NCI-H1048 (cell line): ENCODE measurements around the gene C4orf33.
"Not testable (repeated sequence)": the region's sequence is repeated elsewhere in the genome, so short reads cannot be mapped to it uniquely, and the experiment has no call there.

Experiments
- DNase-seq: peaks from one replicate; lab custom pipeline; 2025; lab: John Stamatoyannopoulos, UW

Gene C4orf33, protein sequence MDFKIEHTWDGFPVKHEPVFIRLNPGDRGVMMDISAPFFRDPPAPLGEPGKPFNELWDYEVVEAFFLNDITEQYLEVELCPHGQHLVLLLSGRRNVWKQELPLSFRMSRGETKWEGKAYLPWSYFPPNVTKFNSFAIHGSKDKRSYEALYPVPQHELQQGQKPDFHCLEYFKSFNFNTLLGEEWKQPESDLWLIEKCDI

GRCh38 chr4:129095811-129096454 is at the start of gene C4orf33:
C4orf33 (plus strand) TSS chr4:129096152; CDS start chr4:129102611, 6,459 bp downstream.
- peak; percentile 54 for DNase-seq

DNA sequence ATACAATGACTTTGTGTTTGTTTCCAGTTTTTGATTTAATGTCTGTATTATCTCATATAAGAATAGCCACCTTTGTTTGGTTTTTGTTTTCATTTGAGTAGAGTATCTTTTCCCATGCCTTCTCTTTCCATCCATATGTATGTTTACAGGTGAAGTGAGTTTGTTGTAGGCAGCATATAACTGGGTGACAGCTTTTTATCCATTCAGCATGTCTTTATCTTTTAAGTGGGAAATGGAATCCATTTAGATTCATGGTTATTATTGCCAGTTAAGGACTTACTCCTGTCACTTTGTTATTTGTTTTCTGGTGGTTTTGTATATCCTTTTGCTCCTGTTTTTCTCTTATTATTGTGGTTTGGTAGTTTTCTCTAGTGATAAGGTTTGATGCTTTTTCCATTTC is 36.9 kb upstream of the C4orf33 start:
- DNase-seq = no peak

- no peak for DNase-seq
Observed at GRCh38 chr4:129062580-129062979, 33.4 kb upstream of the C4orf33 start.

GRCh38 chr4:129063640-129064039 is 32.3 kb upstream of the C4orf33 start:
- no peak for DNase-seq

DNA sequence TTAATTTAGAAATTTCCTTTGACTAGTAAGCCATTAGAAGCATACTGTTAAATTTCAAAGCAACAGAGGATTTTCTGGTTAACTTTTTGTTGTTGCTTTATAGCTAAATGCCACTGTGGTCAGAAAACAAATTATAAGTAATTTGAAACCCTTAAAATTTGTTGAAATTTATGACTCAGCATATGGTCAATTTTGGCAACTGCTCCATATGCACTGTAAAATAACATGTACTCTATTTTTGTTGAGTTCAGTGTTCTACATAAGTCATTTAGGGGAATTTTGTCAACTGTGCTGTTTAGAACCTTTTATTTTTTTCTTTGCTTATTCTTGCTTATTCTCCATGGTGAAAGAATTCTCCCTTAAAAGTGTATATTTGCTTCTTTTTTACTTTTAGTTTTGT is 31.2 kb upstream of the C4orf33 start:
- DNase-seq = no peak

DNA sequence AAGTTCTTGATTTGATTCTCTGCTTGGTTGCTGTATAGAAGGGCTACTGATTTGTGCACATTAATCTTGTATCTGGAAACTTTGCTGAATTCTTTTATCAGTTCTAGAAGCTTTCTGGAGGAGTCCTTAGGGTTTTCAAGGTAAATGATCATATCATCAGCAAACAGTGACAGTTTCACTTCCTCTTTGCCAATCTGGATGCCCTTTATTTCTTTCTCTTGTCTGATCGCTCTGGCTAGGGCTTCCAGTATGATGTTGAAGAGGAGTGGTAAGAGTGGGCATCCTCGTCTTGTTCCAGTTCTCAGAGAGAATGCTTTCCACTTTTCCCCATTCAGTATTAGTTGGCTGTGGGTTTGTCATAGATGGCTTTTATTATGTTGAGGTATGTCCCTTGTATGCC is 26.4 kb upstream of the C4orf33 start:
- not testable (repeated sequence) for DNase-seq

GRCh38 chr4:129077326-129077725 is 18.6 kb upstream of the C4orf33 start:
- no peak for DNase-seq

- no peak for DNase-seq
Observed at GRCh38 chr4:129080129-129080528, 15.8 kb upstream of the C4orf33 start.

DNA sequence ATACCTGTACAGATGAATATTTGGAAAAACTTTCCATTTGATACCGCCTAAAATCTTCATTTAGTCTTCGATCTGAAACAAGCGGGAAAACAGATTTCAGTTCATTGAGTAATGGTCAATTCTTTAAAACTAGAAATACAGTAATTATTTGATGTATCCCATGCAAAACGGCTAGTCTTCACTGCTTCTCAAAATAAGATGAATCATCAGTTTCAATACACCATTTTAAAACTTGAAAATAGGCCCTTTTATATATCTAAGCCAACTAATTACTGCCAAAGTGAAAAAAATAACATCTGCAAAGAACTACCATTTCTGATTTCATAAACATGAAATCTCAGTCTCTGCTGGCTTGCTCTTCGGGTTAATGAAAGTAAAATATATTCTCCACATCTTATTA is 13.7 kb upstream of the C4orf33 start:
- DNase-seq = no peak

GRCh38 chr4:129085472-129085871 is 10.5 kb upstream of the C4orf33 start:
- no peak for DNase-seq

- no peak for DNase-seq
Observed at GRCh38 chr4:129087516-129087915, 8.4 kb upstream of the C4orf33 start.

DNA sequence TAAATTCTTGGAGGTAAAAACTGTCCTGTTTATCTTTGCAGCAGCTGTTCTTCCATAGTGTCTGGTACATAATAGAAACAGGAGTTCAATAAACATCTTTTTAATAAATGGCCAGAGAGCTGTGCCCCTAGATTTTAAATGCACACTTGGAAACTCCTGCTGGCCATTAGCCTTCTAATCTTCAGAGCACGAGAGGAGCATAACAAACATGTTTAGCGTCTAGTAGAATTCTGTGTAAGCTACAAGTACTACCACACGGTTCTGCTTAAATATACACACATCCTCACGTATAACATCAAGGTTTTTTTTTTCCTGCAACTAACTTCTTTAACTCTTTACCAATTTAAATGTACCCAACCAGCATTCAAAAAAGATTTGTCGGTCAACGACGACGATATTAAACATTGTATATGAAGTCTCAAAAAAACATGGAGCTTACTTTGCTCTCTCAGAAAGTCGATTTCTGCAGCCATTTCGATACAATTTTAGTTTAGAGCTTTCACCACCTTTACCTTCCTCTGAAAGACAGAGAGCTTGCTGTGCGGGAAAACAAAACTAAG is 3.2 kb upstream of the C4orf33 start:
- DNase-seq = no peak

GRCh38 chr4:129093191-129093920 is 2.6 kb upstream of the C4orf33 start, which contains the start of gene SCLT1:
SCLT1 (minus strand) TSS chr4:129093539; CDS start chr4:129093103, 436 bp downstream.
- DNase-seq = peak; percentile 95

DNA sequence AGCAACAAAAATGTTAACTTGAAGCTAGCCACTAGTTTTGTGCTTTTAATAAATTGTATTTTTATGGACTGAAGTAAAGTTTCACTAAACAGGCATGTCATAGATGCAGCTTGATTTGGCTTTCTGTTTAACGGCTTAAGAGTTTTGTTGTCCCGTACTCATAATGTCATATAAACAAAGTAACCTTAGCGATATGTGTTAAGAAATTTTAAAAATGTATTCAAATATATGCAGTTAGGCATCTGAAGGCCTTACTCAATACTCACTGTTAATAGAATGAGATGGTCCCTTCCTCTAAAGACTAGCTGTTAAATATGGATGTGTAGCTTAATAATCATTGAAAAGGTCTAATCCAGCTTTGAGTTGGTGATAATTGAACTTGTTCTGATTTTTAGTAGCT is 1.6 kb upstream of the C4orf33 start:
- DNase-seq = no peak

DNA sequence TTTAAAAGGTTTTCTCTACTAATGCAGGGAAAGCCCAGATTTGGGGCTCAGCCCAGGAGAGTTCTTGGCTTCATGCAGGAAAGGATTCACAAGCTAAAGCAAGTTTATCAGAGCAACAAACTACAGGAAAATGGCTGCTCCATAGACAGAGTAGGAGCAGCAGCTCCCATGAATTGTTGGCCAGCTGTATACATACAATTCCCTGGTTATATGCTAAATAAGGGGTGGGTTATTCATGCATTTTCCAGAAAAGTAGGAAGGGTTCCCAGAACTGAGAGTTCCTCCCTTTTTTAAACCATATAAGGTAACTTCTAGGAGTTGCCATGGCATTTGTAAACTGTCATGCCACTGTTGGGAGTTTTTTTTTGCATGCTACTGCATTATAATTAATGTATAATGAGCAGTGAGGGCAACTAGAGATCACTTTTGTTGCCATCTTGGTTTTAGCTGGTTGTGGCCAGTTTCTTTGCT is 2.6 kb downstream of the C4orf33 start:
- DNase-seq = no peak

- no peak for DNase-seq
Observed at GRCh38 chr4:129109965-129110824, 14.2 kb downstream of the C4orf33 start.

GRCh38 chr4:129110931-129111330 is 15.0 kb downstream of the C4orf33 start:
- no peak for DNase-seq

DNA sequence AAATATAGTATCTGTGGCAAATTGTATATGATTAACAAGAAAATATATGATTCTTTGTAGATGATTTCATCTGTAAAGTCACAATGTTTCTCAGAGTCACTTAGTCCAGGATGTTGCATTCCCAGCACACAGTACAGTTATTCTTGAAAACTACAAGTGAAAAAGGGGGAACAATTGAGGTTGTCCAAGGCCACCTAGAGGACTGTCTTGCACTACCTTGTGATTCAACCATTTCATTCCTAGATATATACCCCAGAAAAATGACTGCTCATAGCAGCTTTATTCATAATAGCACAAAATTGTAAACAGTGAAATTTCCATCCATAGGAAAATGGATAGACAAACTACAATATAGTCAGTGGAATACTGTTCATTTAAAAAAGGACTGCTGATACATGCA is 16.0 kb downstream of the C4orf33 start:
- DNase-seq = no peak

DNA sequence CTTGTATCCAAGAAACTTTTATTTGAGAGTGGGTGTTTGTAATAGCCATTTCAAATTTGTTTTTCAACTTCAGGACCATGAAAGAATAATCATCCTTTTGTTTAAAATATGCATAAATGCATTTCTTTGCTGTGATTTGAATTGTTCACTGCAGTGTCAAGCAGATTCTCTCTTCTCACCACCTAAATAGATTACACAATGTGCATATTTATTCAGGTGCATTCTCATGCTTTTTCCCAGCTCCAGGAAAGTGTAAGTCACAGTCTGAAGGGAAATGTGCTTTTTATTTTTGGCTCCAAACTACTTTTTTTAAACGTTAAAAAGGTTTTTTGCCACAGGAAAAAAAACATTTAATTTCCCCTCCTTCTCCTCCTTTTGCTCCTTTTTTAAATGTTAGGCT is 17.5 kb downstream of the C4orf33 start:
- DNase-seq = no peak

GRCh38 chr4:129113919-129114318 is 18.0 kb downstream of the C4orf33 start:
- no peak for DNase-seq

DNA sequence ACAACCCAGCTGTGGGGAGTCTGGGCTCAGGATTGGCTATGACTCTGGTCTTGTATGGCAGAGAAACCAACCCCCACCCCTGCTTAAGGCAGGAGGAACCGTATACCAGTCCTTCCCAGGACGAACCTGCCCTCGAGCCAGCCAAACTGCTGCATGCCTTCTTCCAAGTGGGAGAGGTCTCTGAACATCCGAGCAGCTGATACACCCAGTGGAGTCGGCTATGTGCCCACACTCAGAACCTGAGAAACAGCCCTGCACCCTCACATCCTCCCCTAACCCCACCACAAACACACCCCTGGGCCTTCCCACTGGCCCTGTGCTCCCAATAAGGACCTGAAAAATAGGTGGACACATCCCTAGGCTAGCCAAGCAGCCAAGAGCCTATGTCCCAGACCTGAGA is 21.8 kb downstream of the C4orf33 start:
- no peak for DNase-seq

DNA sequence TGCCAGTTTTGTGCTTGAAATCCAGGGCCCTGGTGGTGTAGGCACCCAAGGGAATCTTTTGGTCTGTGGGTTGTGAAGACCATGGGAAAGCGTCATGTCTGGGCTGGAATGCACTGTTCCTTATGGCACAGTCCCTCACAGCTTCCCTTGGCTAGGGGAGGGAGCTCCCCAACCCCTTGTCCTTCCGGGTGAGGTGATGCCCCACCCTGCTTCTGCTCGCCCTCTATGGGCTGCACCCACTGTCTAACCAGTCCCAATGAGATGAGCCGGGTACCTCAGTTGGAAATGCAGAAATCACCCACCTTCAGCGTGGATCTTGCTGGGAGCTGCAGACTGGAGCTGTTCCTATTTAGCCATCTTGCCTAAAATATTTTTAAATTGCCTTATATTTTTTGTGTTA is 30.7 kb downstream of the C4orf33 start:
- DNase-seq = not testable (repeated sequence)
